Chondrocyte (in vitro differentiated cells): ENCODE results near the gene DOCK7. TPM values are rescaled to one million over a fixed set of nuclear protein-coding genes. Genes with fewer than 3 reads are reported as not detected.

ENCODE experiments used
- DNase-seq: peaks from one replicate; pipeline ENCODE4 v3.0.0; 2021; ENCODE audit warnings: mixed read lengths, low spot score
- H3K27ac Mint-ChIP-seq: one replicate; pipeline ENCODE4 v1.8.0; 2021; ENCODE audit warnings: mild to moderate bottlenecking, moderate library complexity, mixed read lengths; ENCODE audit not compliant: unreplicated experiment
- H3K27me3 Mint-ChIP-seq: 2 replicates; pipeline ENCODE4 v1.8.0; 2021; ENCODE audit warnings: low read depth, mixed read lengths
- H3K36me3 Mint-ChIP-seq: 2 replicates; pipeline ENCODE4 v1.8.0; 2021; ENCODE audit warnings: low read depth, mixed read lengths
- H3K4me1 Mint-ChIP-seq: 2 replicates; pipeline ENCODE4 v1.8.0; 2021; ENCODE audit warnings: low read depth, mild to moderate bottlenecking, mixed read lengths
- H3K4me3 Mint-ChIP-seq: one replicate; pipeline ENCODE4 v1.8.0; 2021; ENCODE audit warnings: mild to moderate bottlenecking, moderate library complexity, mixed read lengths; ENCODE audit not compliant: unreplicated experiment
- H3K9me3 Mint-ChIP-seq: 2 replicates; pipeline ENCODE4 v1.8.0; 2021; ENCODE audit warnings: low read depth, mixed read lengths
- CTCF ChIP-seq: fragments of 200-600 bp; sonication (generic); IDR thresholded peaks from 2 replicates; pipeline ENCODE4 v1.5.0; 2021; ENCODE audit warnings: antibody characterized with exemption, mild to moderate bottlenecking, moderate library complexity
- total RNA-seq: library from RNA; stranded (reverse); gene quantifications from 3 replicates; pipeline ENCODE4 v1.2.1, GENCODE V29; 2021

The DOCK7 gene
- total RNA-seq, 1 donor from 2014 or later, result 88.4 TPM

DNA sequence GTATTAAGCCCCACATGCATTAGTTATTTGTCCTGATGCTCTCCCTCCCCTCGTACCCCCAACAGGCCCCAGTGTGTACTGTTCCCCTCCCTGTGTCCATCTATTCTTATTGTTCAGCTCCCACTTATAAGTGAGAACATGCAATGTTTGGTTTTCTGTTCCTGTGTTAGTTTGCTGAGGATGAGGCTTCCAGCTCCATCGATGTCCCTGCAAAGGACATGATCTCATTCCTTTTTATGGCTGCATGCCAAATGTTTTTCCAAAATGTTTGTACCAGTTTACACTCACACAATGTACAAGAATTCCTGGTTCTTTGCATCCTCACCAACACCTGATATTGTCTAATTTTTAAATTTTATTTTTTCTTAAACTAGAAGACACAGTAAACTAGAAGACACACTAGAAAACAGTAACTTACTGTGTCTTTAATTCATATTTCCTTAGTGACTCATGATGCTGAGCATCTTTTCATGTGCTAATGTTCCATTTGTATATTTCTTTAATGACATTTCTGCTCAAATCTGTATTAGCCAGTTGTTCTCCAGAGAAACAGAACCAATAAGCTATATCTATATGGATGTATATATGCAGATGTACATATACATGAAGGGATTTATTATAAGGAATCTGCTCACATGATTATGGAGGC, 270.7 kb downstream of the DOCK7 start:
- Mint-ChIP-seq H3K9me3 (no peaks in the 10 kb centered on the region), H3K4me1 (peaks cover 8% of the 10 kb centered on the region), H3K27ac (peak overlapping the region; percentile 49), H3K27me3 (no peaks in the 10 kb centered on the region), H3K36me3 (no peaks in the 10 kb centered on the region), H3K4me3 (no peak overlapping the region)
- DNase-seq, result no peak
- no peak for TF ChIP-seq CTCF

DNA sequence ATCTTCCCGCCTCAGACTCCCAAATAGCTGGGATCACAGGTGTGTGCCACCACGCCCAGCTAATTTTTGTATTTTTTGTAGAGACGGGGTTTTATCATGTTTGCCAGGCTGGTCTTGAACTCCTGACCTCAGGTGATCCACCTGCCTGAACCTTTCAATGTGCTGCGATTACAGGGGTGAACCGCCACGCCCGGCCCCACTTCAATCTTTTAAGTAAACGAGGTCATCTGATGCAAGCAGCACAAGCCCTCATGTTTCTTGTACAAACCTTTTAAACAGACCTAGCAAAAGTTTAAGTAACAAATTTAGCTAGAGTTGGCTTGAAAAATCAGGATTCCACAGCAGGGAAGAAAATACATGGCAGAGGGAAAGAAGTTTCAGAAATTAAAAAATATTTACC, 272.5 kb downstream of the DOCK7 start:
- no peaks in the 10 kb centered on the region for H3K36me3 Mint-ChIP-seq
- DNase-seq, result no peak

GRCh38 chr1:62407398-62408009, 280.7 kb downstream of the DOCK7 start:
- peak; percentile 98 for TF ChIP-seq CTCF

More for the DNA sequence above, 272.5 kb downstream of the DOCK7 start:
- no peaks in the 10 kb centered on the region for H3K9me3 Mint-ChIP-seq
- H3K4me3 Mint-ChIP-seq, result no peak overlapping the region
- H3K4me1 Mint-ChIP-seq, result peaks cover 8% of the 10 kb centered on the region
- no peak for TF ChIP-seq CTCF
- H3K27ac Mint-ChIP-seq, result no peak overlapping the region
- no peaks in the 10 kb centered on the region for H3K27me3 Mint-ChIP-seq

DNA sequence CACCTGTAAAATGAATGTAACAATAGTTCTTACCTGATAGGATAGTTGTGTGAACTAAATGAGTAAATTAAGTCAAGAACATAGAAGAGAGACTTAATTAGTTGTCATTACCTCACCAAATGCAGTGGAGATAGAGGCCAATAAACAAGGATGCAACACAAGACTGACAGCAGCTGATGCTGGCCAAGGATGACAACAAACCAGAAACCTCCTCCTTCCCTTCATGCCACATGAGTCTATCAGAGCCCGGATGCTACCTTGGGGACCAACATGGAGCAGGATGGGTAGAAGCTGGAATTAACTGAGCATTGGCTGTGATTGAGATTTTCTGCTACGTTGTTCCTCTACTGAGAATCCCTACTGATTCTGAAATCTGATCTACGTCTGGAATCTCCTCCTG, 281.6 kb downstream of the DOCK7 start:
- Mint-ChIP-seq H3K36me3 (no peaks in the 10 kb centered on the region), H3K27me3 (no peaks in the 10 kb centered on the region), H3K4me1 (no peaks in the 10 kb centered on the region), H3K4me3 (no peak overlapping the region), H3K27ac (no peak overlapping the region), H3K9me3 (no peaks in the 10 kb centered on the region)
- DNase-seq, result no peak
- TF ChIP-seq CTCF, result no peak

More at GRCh38 chr1:62407398-62408009, 280.7 kb downstream of the DOCK7 start:
- Mint-ChIP-seq H3K4me1 (no peaks in the 10 kb centered on the region), H3K36me3 (no peaks in the 10 kb centered on the region), H3K9me3 (no peaks in the 10 kb centered on the region), H3K4me3 (no peak overlapping the region), H3K27me3 (no peaks in the 10 kb centered on the region), H3K27ac (no peak overlapping the region)
- no peak for DNase-seq

GRCh38 chr1:62405247-62405646, 282.9 kb downstream of the DOCK7 start:
- no peak overlapping the region for H3K4me3 Mint-ChIP-seq
- H3K36me3 Mint-ChIP-seq, result no peaks in the 10 kb centered on the region
- TF ChIP-seq CTCF, result no peak
- DNase-seq, result no peak
- H3K27me3 Mint-ChIP-seq, result no peaks in the 10 kb centered on the region
- H3K9me3 Mint-ChIP-seq, result no peaks in the 10 kb centered on the region
- H3K4me1 Mint-ChIP-seq, result no peaks in the 10 kb centered on the region
- no peak overlapping the region for H3K27ac Mint-ChIP-seq

Other genes with a start within 250 kb of the DOCK7 start
- gene ANGPTL3, start 90.9 kb downstream of the DOCK7 start, total RNA-seq, result 0.10 TPM in 1 of 3 replicates, not detected in the others
- 7.1 to 11.1 TPM (median 8.6 TPM) in 3 replicates for gene ATG4C, start 95.7 kb upstream of the DOCK7 start, total RNA-seq